ENCODE measurements around the gene CCRL2.
"Not testable (repeated sequence)": the region's sequence is repeated elsewhere in the genome, so short reads cannot be mapped to it uniquely, and the experiment has no call there.

The CCRL2 gene

DNA sequence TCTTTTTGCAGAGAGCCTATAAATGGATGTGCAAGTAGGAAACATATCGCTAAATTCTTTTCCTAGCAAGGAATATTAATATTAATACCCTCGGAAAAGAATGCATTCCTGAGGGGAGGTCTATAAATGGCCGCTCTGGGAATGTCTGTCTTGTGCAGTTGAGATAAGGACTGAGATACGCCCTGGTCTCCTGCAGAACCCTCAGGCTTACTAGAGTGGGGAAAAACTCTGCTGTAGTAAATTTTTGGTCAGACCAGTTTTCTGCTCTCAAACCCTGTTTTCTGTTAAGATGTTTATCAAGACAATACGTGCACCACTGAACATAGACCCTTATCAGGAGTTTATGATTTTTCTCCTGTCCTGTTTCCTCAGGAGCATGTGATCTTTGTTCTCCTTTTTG is 24.8 kb downstream of the CCRL2 start:
- not testable (repeated sequence) for DNase-seq

GRCh38 chr3:46433118-46433517 is 26.1 kb downstream of the CCRL2 start:
- not testable (repeated sequence) for DNase-seq

- no peak for DNase-seq
These were observed 26.8 kb downstream of the CCRL2 start for GRCh38 chr3:46433841-46434240.

DNA sequence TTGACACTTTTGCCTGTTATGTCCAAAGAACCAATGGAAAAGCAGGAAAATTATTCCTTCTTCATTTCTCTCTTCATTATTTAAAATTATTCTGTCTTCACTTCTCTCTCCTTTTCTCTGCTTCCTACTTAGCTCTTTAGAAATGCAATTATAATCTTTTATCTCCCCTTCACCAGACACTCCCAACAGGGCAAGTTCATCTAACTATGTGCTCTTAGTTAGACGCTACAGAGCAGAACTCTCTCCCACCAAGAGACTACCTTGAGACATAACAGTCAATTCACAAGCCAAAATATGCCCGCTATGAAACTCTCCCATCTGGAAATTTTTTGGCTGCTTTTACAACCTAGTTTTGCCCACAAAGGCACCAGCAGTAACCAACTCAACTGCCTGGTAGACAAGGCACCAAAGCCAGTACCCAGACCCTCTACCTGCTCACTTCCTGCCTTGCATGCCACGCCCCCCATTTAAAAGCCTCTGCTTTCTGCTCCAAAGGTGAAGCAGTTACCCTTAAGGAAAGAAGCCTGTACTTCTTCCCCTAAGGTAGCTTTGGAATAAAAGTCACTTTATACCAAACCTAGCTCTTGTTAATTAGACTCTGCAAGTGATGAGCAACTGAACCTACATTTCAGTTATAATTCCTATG is 28.1 kb downstream of the CCRL2 start:
- DNase-seq: no peak

DNA sequence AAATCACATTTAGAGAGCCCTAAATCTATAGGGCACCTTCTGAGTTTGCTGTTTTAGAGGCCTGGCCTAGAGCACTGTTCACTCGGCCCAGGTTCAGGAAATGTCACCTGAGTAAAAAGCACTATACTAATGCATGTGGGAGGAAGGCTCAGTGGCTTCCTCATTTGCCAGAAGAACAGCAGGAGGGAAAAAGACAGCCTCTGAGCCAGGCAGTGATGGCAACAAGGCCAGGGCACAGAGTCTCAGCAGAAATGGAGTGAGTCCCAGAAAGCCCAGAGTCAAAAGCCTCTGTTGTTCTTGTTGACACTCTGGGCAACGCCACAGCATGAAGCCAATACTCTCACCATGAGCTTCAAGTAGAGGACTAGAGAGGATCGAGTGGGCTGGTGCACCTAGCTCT is 31.8 kb downstream of the CCRL2 start:
- DNase-seq: no peak

DNA sequence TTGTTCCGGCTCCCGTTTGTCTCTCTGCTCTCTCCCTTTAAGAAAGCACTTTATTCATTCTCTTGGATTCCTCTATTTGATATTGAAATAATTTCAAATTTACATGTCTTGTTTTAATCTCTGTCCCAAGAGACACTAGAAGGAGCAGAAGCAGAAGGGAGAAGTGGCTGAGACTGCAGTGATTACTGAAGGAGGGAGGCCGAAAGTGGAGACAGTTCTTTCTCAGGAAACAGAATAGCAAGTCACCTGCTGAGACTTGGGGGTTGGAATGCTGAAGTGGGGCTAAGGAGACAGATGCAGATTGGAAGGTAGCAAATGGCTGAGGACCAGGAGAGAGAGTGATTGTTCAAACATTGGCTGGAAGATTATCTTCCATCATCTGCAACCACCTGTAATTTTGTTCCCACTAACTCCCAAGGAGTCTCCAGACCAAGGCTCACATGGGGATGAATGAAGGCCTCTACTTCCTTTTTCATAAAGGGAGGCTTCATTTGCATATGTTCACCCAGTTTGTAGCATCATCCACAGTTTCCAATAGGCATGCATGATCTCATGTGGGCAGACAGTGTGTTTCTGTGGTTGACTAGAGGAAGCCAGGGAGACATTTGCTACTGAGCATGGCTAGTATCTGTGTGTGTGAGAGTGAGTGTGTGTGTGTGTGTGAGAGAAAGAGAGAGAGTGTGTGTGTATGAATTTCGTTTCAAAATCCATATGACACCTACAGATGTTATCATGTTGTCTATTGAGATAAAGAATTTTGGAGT is 33.7 kb downstream of the CCRL2 start:
- no peak for DNase-seq

DNA sequence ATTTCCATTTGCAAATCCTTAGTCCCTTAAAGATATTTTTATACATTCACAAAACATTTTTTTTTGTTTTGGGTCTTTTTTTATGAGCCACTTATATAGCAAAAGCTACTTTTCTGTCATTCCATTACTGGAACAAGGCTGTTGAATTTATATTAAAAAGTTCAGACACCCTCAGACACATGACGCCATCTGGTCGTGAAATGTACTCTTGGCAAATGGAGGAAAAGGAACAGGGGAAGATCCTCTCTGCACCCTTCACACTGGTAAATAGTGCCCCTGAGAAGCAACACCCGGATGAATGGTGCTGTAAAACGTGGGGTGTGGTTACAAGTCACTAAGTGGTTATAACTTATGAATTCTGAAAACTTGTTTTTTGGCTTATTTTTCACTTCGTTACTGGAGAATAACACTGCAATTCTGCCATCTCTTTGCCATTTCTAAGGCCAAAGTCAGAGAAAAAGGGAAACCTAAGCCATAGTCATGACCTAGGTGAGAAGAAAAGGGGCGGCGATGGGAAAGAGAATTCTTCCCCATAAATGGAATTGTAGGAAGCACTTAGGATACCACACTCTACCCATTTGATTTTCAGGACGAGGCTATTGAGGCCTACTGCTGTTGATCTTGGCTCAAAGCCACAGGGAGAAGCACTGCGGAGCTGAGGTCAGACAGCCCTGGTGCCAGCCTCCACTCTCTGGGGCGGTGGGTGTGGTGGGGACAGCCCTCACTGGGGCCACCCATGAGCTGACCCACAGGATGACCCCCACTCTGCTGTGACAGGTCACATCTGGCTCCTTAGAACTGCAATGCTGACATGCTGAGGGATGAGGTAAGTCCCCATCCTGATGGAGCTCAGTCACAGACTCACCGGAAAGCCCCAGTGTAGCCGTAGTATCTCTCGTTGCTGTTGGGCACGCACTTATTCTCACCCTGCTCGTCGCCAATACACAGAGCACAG is 35.8 kb downstream of the CCRL2 start:
- no peak for DNase-seq

- DNase-seq: no peak
These were observed 40.3 kb downstream of the CCRL2 start for GRCh38 chr3:46447228-46447985.

GRCh38 chr3:46448721-46449120 is 41.7 kb downstream of the CCRL2 start:
- no peak for DNase-seq

- no peak for DNase-seq
These were observed 42.9 kb downstream of the CCRL2 start for GRCh38 chr3:46449755-46450552.

GRCh38 chr3:46453526-46454208 is 46.6 kb downstream of the CCRL2 start:
- no peak for DNase-seq

- no peak for DNase-seq
These were observed 47.1 kb downstream of the CCRL2 start for GRCh38 chr3:46454209-46454595.

- DNase-seq: no peak
These were observed 47.5 kb downstream of the CCRL2 start for GRCh38 chr3:46454606-46455005.

GRCh38 chr3:46455231-46456115 is 48.4 kb downstream of the CCRL2 start:
- no peak for DNase-seq

GRCh38 chr3:46456118-46456517 is 49.1 kb downstream of the CCRL2 start:
- no peak for DNase-seq

All from DMS79 treated with DMSO at 0.1 percent for 48 hours (cell line).